HG03039 (cell line): ENCODE data around the gene TRPM4.
"Not testable (repeated sequence)": the region's sequence is repeated elsewhere in the genome, so short reads cannot be mapped to it uniquely, and the experiment has no call there.

Experiments used
- ATAC-seq: cut with Tn5 transposase; IDR thresholded peaks from one replicate; pipeline ENCODE4 v1.9.1; 2021; ENCODE audit warnings: mild to moderate bottlenecking, moderate library complexity; ENCODE audit not compliant: unreplicated experiment

Gene TRPM4

DNA sequence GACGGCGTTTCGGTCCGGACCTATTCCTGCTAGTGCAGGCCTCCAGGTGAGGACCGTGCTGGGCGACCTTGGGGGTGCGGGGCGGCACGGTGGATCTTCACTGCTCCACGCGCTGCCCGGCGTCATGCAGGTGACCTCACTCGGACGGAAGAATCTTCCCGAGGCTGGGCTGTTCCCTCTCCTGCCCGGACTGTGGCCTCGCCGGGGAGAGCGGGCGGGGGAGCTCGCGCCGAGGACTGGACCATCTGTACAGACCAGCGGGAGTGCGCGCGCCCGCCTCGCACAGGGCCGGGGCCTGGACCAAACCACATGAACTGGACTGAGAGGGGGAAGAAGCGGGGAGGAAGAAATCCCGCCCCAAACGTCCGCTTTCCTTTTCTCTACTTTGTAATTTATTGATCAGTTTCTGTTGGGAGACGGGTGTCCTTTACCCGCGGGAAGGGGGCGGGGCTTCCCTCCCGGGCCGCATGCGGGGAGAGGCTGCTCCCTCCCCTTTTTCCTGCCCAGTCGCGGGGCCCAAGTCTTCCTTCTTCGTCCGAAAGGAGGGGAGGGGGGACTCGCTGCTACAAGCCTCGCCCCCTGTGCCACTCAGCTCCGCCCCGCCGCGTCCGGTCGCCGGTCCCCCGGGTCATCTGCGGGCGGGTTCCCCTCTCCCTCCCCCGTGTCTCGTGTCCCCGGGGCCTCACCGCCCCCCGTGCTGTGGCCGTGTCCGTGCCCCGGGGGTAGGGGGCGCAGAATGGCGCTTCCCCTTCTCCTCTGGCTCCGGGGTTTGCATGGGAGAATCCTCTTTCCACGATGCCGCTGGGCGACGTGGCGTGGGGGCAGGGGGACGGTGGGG lies 7.3 kb upstream of the TRPM4 start:
- no peak for ATAC-seq

DNA sequence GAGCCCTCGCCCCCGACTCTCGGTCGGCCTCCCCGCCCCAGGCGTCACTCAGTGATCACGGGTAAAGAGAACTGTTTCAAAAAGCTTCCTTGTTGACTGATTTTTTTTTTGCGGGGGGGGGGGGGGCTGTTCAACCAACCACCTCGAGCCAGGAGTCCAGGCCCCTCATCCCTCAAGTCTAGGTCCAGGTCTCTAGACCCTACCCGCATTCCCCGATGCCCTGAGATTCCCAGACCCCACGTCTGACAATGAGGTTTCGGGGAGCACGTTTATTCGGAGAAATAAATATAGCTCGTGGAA lies 6.7 kb upstream of the TRPM4 start:
- no peak for ATAC-seq

DNA sequence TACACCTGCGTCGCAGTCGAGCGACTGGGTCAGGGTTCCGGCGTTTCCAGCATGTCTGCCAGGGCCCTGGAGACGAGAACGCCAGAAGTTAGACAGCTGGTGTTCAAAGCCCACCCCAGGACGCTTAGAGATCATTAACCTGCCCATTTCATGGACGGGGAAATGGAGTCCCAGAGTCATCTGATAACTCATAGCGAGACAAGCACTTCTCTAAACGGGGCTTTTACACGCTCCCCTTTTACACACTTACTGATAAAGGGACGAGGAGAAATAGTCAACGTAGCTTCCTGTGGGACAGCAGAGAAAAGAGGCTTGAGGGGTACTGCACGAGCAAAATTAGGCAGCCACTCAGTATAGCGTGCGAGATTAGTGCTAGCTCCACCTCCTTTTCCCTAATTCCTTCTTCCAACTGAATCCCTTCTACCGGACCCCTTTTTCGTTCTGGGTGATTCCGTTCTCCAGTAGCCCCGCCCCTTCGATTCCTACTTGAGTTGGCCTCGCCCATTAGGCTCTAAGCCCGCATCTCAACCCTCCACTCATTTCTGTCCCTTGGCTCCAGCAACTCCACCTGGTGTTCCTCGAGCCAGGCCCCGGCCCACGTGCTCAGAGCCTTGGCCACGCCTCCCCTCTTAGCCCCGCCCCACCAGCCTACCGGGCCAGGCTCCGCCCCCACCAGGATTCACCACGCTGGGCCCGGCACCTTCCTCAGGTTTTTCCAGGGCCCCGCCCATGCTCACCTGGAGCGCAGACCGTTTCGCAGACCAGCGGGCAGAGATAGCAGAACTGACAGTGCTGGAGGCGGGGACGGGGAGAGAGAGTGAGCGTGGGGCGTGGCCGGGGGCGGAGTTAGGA lies 6.1 kb upstream of the TRPM4 start:
- ATAC-seq, result no peak

DNA sequence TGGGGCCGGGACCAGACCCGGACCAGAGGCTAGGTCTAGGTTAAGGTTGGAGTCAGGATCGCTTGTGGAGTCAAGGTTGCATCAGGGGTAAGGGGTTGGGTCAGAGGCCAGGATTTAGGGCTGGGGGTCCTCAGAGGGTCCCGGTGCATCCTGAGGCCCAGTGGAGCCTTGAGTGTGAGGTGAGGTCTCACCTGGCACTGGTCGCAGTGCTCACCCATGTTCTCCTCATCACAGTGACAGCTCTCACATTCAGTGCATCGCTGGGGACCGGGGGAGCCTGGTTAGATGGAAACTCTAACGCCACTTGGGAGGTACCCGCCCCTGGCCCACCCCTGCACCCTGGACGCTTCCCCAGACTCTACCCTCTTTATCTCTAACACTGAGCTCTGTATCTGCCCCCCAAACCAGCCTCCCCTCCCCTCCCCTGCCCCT lies 5.5 kb upstream of the TRPM4 start:
- no peak for ATAC-seq

DNA sequence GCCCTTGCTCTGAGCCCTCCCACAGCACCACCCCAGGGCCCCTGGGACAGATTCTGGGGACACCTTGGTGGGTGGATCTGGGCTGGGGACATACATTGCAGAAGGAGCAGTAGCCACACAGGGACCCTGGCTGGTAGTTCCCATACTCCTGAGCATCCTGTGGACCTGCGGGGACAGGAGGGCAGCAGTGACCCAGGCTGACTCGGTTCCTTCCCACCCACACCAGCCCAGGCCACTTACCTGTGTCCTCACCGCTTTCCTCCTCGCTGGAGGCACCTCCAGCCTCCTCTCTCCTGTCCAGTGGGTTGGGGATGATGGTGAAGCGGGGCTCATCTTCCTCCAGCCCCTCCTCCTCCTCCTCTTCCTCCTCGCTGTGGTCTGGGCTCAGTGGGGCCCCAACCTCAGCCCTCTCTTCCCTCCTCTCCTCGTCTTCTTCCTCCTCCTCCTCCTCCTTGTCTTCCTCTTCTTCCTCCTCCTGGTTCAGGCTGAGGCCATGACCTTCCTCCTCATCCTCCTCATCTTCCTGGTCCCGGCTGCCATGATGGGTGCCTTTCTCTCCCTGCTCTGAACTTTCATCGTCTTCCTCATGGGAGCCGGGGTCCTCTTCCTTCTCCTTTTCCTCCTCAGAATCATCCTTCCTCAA lies 4.3 kb upstream of the TRPM4 start:
- ATAC-seq, result no peak

DNA sequence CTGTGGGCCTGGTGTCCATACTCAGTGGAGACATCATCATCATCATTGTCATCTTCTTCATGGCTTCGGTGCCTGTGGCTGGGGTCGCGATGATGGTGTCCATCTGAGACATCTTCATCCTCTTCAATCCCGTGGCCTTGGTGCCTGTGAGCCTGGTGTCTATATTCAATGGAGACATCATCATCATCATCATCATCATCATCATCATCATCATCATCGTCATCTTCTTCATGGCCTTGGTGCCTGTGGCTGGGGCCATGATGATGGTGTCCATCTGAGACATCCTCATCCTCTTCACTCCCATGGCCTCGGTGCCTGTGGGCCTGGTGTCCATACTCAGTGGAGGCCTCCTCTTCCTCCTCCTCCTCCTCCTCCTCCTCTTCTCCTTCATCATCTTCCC lies 3.3 kb upstream of the TRPM4 start:
- ATAC-seq, result no peak

DNA sequence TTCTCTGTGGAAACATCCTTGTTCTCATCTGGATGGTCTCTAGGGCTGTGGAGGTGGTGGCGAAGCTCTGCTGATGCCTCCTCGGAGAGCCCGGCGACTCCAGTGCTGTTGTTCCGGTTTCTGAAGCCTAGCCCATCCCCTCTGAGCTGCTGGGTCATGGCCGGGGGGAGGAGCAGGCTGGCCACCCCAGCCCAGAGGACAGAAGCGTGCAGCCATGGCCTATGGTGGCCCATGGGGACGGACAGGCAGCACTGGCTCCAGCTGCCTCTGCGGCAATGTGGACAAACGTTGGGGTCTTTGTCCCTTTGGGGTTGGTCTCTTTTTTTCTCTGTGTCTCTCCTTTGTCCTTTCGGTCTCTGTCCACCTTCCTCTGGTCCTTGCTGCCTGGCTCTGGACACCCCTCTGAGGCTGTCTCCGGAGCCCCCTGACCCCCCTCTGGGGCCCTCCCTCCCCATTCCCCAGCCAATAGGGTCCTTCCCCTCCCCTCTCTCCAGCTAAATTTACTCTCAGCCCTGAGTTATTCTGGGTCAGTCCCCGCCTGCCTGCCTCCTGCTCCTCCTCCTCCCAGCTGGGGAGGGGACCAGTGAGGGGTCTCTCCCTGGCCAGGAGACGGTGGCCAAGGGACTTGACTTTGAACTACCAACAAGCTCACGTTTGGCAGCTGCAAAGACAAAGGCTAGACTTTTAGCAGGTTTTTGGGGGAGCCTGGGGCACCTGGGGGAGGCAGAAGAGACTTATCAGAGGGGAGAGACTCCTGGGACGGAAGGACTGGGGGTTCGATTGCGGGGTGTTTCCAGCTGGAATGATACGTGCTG lies 2.4 kb upstream of the TRPM4 start, which contains the start of gene HRC:
Gene HRC, minus strand, starts transcription at position 392 of the 815 bp plus-strand sequence. Its CDS starts 159 bp downstream, at position 233.
- no peak for ATAC-seq

DNA sequence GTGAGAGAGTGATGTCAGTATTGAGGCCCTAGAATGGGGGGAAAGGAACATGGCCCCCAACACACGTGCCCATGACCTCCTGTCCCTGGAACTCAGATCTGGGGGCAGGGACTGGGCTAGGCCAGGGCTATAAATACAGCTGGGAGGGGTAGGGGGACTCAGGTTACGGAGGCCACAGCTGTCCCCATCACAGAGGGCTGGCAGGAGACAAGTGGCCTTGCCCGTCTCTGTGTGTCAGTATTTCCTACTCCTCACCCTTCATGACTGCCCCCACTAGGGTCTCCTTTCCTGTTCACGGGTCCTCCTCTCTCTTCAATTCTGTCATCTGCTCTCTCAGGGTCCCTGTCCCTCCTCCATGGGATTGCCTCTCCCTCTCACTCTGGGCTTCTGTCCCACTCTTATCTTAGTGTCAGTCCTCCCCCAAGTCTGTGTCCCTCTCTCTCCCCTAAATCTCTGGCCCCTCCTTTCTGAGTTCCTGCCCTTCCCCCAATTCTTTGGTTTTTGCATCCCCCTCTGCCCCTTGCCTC lies 1.7 kb upstream of the TRPM4 start:
- no peak for ATAC-seq

DNA sequence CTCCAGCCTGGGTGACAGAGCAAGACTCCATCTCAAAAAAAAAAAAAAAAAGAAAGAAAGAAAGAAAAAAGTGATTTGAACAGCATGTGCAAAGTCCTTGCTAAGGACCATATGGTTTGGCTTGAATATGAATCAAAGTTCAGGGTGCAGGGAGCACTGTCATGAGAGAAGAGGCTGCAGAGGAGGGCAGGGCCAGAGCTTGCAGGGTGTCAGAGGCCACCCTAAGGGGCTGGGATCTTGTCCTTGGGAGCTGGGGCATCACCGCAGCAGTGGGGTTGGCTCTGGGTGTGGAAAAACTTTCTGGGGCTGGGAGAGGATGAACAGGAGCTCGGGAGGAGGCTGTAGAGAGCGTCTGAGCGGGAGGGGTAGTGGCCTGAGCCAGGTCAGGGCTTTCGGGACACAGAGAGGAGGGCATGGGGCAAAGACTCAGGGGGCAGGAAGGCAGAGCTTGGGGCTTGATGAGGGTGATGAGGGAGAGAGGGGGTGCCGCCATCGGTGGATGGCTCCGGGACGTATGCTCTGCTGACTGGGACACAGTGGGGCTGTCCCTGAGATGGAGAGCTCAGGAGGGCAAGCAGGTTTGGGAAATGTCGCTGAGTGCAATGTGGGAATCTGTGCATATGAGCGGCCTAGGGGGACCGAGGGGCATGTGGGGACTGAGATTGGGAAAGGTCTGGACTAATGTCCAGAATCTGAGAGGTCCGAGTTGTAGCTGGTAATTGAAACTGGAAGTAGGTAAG lies 3.0 kb downstream of the TRPM4 start:
- no peak for ATAC-seq

DNA sequence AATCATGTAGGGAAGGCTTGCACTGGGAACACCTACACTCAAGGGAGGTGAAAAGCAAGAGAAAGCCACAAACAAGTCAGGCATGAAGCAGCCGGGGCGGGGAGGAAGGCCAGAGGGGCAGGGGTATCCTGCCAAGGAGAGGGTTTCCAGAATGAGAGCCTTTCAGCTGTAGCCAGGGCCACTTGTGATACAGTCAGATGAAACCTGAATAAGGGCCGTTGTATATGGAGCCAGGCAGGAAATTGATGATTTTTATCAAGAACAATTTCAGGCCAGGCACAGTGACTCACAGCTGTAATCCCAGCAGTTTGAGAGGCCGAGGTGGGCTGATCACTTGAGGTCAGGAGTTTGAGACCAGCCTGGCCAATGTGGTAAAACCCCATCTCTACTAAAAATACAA lies 4.4 kb downstream of the TRPM4 start:
- ATAC-seq, result no peak

DNA sequence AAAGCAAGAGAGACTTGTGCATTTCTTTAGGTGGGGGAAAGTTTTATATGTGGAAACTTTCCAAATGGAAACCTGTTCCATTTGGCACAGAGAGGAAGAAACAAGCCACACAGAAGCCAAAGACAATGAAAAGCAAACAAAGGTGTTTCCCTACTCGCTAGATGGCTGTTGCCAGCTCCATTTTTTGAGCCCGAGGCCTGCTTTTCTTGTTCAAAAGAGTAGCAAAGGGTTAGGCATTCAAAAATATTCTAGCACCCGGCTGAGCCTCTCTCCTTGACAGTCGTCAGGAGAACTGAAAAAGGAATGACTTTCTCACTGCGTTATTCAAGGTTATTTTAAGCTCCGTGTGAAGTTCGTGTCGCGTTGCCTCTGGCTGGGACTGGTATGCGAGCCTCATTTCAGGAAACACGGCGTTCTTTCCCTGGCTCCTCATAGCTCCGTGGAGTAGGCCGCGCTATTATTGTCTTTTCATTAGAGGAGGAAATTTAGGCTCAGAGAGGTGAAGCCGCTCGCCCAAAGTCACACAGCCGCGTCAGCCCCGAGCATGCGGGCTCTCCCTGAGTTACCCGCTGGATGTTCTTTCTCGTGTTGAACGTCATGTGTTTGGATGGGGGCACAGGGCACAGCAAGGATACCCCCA lies 7.6 kb downstream of the TRPM4 start:
- ATAC-seq, result no peak

DNA sequence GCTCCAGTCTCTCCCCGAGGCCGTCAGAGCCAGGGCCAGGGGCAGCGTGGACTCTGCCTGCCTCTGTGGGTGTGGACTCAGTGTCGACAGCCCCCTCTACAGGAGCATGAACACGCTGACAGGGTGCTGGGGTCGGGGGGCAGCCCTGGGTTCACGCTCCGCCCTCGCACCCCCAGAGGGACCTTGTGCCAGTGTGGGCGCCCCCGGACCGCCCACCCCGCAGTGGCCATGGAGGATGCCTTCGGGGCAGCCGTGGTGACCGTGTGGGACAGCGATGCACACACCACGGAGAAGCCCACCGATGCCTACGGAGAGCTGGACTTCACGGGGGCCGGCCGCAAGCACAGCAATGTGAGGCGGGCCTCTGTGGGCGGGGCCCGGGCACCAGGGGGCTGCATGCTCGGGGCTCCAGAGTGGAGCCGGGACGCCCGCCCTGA lies 8.3 kb downstream of the TRPM4 start:
- no peak for ATAC-seq

DNA sequence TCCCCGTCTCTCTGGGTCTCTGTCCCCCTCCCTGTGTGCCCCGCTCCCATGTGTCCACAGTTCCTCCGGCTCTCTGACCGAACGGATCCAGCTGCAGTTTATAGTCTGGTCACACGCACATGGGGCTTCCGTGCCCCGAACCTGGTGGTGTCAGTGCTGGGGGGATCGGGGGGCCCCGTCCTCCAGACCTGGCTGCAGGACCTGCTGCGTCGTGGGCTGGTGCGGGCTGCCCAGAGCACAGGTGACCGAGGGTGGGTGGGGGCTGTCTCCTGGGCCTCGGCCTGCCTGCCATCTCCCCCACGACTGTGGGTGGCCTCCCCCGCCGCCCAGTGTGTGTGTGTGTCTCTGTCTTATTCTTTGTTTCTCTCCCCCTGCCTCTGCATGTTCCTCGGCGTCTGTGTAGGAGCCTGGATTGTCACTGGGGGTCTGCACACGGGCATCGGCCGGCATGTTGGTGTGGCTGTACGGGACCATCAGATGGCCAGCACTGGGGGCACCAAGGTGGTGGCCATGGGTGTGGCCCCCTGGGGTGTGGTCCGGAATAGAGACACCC lies 10.3 kb downstream of the TRPM4 start:
- ATAC-seq, result no peak

DNA sequence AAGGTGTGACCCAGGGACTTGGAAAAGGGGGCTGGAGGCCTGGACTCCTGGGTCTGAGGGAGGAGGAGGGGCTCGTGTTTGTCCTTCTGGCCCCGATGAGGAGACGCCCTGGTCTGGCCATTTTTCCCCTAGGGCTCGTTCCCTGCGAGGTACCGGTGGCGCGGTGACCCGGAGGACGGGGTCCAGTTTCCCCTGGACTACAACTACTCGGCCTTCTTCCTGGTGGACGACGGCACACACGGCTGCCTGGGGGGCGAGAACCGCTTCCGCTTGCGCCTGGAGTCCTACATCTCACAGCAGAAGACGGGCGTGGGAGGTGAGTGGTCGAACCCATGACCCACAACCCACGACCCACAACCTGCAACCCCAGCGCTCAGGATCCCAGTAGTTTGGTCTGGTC lies 10.8 kb downstream of the TRPM4 start:
- no peak for ATAC-seq

DNA sequence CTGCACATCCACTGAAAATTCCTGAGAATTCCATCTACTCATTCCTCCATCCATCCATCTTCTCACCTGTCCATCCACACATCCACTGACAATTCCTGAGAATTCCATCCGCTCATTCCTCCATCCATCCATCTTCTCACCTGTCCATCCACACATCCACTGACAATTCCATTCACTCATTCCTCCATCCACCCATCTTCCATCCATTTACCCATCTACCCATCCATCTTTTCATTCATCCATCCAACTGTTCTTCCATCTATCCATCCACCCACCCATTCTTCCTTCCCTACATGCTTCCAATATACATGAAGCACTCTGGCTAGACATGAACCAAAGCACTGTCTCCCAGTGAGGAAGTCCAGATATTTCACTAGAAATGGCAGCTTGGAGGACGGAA lies 15.6 kb downstream of the TRPM4 start:
- no peak for ATAC-seq

DNA sequence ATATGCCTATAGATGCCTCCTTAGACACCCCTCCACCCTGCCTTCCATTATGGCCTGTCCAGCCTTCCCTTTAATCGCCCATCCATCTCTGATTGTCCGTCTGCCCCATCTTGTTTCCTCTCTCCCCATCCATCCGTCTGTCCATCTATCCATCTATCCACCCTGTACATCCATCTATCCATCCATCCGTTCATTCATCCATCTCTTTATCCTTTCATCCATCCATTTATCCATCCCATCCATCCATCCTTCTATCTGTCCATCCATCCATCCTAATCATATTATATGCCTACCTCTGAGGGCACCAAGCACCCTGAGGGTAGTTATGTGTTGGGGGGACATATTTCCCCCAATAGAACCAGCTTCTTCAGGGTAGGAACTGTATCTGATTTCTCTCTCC lies 23.1 kb downstream of the TRPM4 start:
- ATAC-seq, result no peak

DNA sequence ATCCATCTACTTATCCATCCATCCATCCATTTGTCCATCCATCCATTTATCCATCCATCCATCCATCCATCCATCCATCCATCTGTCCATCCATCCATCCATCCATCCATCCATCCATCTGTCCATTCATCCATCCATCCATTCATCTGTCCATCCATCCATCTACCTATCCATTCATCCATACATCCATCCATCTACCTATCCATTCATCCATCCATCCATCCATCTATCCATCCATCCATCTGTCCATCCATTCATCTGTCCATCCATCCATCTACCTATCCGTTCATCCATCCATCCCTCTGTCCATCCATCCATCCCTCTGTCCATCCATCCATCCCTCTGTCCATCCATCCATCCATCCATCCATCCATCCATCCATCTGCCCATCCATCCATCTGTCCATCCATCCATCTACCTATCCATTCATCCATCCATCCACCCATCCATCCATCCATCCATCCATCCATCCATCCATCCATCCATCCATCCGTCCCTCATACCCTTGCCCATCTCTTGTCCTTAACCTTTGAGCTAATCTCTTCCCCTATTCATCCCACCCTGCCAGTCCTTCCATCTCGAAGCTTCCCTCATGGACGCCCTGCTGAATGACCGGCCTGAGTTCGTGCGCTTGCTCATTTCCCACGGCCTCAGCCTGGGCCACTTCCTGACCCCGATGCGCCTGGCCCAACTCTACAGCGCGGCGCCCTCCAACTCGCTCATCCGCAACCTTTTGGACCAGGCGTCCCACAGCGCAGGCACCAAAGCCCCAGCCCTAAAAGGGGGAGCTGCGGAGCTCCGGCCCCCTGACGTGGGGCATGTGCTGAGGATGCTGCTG lies 24.6 kb downstream of the TRPM4 start:
- not testable (repeated sequence) for ATAC-seq

DNA sequence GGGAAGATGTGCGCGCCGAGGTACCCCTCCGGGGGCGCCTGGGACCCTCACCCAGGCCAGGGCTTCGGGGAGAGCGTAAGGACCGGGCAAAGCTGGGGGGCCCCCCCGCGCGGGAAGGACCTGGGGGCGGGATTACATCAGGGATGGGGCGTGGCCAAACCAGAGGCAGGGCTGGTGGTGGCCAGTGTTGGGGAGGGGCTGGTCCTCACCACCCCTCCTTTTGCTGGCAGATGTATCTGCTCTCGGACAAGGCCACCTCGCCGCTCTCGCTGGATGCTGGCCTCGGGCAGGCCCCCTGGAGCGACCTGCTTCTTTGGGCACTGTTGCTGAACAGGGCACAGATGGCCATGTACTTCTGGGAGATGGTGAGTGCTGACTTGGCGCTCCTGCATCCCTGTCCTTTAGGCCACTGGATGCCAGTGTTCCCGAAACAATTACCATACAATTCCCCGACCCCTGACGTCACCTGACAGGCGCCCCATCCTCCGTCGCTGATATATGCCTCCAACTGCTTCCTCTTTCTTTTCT lies 25.3 kb downstream of the TRPM4 start:
- no peak for ATAC-seq
